B cell (primary cell): ENCODE data around the gene RAB43. TPM values are rescaled to one million over a fixed set of nuclear protein-coding genes. Genes with fewer than 3 reads are reported as not detected.

Experiments
- ATAC-seq: fragments of 200-7000 bp; cut with Tn5 transposase; one replicate; pipeline ENCODE4 v1.10.0; 2021; ENCODE audit warnings: low read depth, mild to moderate bottlenecking, moderate number of reproducible peaks, moderate library complexity
- CTCF ChIA-PET: fragments of 350-600 bp; sonication (Branson Sonifier 250); formaldehyde crosslinking; loops from one replicate; lab custom pipeline; 2021; ENCODE audit warnings: antibody characterized with exemption, inconsistent platforms; lab: Charles Lee
- POLR2A ChIA-PET: fragments of 350-600 bp; sonication (Branson Sonifier 250); formaldehyde crosslinking; loops from one replicate; lab custom pipeline; 2021; ENCODE audit warnings: antibody characterized with exemption; lab: Charles Lee
- DNase-seq: peaks from one replicate; pipeline ENCODE4 v3.0.0; 2013
- H2AFZ ChIP-seq: 2 replicates; pipeline ENCODE4 v1.6.1; 2012; ENCODE audit warnings: mild to moderate bottlenecking, low read depth, low read length; ENCODE audit not compliant: insufficient read depth, poor library complexity, severe bottlenecking
- H3K27ac ChIP-seq, 2 donors: 1 replicate in 1 of 2; 2 replicates in 1 of 2; pipeline ENCODE4 v1.5.1; 2012 to 2013; ENCODE audit warnings: low read length in 2 of 2, mild to moderate bottlenecking in 2 of 2, moderate library complexity in 1 of 2
- H3K27me3 ChIP-seq, 4 experiments: fragments of 200-600 bp in 1 of 4; sonication (generic) in 1 of 4; replicated peaks in 1 of 4; 1 replicate in 2 of 4; 2 replicates in 2 of 4; pipeline versions ENCODE4 v1.6.1 to v1.7.0; 2013 to 2016; ENCODE audit warnings: low read length in 3 of 4, mild to moderate bottlenecking in 2 of 4, mixed read lengths in 1 of 4, moderate library complexity in 1 of 4; ENCODE audit not compliant: insufficient read depth in 4 of 4, control insufficient read depth in 3 of 4; ENCODE audit errors: control extremely low read depth in 1 of 4
- H3K36me3 ChIP-seq, 2 experiments: replicated peaks in 1 of 2; 1 replicate in 1 of 2; 2 replicates in 1 of 2; pipeline versions ENCODE4 v1.6.1 to v1.7.1; 2013; ENCODE audit warnings: low read length in 1 of 2; ENCODE audit not compliant: insufficient read depth in 2 of 2, control insufficient read depth in 1 of 2; ENCODE audit errors: control extremely low read depth in 1 of 2, extremely low read depth in 1 of 2
- H3K4me1 ChIP-seq, 2 donors: fragments of 200-600 bp in 1 of 2; sonication (generic) in 1 of 2; 1 replicate in 1 of 2; 2 replicates in 1 of 2; pipeline versions ENCODE4 v1.5.1 to v1.6.1; 2013 to 2017; ENCODE audit warnings: low read length in 2 of 2; ENCODE audit not compliant: control insufficient read depth in 2 of 2, insufficient read depth in 2 of 2
- H3K4me2 ChIP-seq: replicated peaks from 2 replicates; pipeline ENCODE3; 2012; ENCODE audit warnings: mild to moderate bottlenecking, low read depth, low read length; ENCODE audit not compliant: poor library complexity, severe bottlenecking
- H3K4me3 ChIP-seq, 5 experiments: fragments of 200-600 bp in 1 of 5; sonication (generic) in 1 of 5; 1 replicate in 3 of 5; 2 replicates in 2 of 5; pipeline versions ENCODE4 v1.5.1 to v1.7.0; 2011 to 2016; ENCODE audit warnings: low read length in 4 of 5, mild to moderate bottlenecking in 4 of 5, low read depth in 2 of 5, control low read depth in 1 of 5, moderate library complexity in 1 of 5; ENCODE audit not compliant: insufficient read depth in 1 of 5; ENCODE audit errors: control extremely low read depth in 1 of 5, extremely low read depth in 1 of 5
- H3K79me2 ChIP-seq: fragments of 200-600 bp; sonication (generic); one replicate; pipeline ENCODE4 v1.6.0; 2016; ENCODE audit warnings: low read length; ENCODE audit not compliant: control insufficient read depth, insufficient read depth
- H3K9ac ChIP-seq: fragments of 200-600 bp; sonication (generic); 2 replicates; pipeline ENCODE4 v1.6.1; 2017; ENCODE audit warnings: mild to moderate bottlenecking, low read length, moderate library complexity
- H3K9me3 ChIP-seq, 3 donors: one replicate each; pipeline versions ENCODE4 v1.6.1 to v1.7.1; 2013; ENCODE audit warnings: low read length in 2 of 3; ENCODE audit not compliant: control insufficient read depth in 2 of 3, insufficient read depth in 1 of 3; ENCODE audit errors: control extremely low read depth in 1 of 3
- H4K20me1 ChIP-seq: 2 replicates; pipeline ENCODE4 v1.6.0; 2012; ENCODE audit warnings: mild to moderate bottlenecking, low read length; ENCODE audit not compliant: insufficient read depth, control insufficient read depth, poor library complexity, severe bottlenecking
- H3K27ac Mint-ChIP-seq: one replicate; pipeline ENCODE4 v1.8.0; 2021; ENCODE audit warnings: mixed read lengths
- H3K27me3 Mint-ChIP-seq: one replicate; pipeline ENCODE4 v1.8.0; 2021; ENCODE audit warnings: mixed read lengths
- H3K4me1 Mint-ChIP-seq: one replicate; pipeline ENCODE4 v1.8.0; 2021; ENCODE audit warnings: mixed read lengths
- H3K4me3 Mint-ChIP-seq: one replicate; pipeline ENCODE4 v1.8.0; 2021; ENCODE audit warnings: mixed read lengths
- H3K9me3 Mint-ChIP-seq: one replicate; pipeline ENCODE4 v1.8.0; 2022; ENCODE audit warnings: mixed read lengths; ENCODE audit not compliant: insufficient read depth
- CTCF ChIP-seq: fragments of 200-600 bp; IDR thresholded peaks from one replicate; pipeline ENCODE4 v1.8.0; 2022; ENCODE audit warnings: antibody characterized with exemption, mild to moderate bottlenecking
- EZH2 ChIP-seq: IDR thresholded peaks from 2 replicates; pipeline ENCODE4 v1.6.1; 2012; ENCODE audit warnings: borderline replicate concordance, low read depth, mild to moderate bottlenecking, moderate library complexity, low read length; ENCODE audit not compliant: insufficient read depth, poor library complexity, severe bottlenecking
- WGBS: methylation state at CpG from one replicate; pipeline ENCODE4 v1.1.5; 2013; ENCODE audit warnings: missing lambda C conversion rate; ENCODE audit not compliant: insufficient coverage; 5-methylcytosine and 5-hydroxymethylcytosine counted together
- intact Hi-C: fragments of 100-400 bp; cut with micrococcal nuclease; formaldehyde crosslinking; loops from one replicate; pipeline ENCODE4 v1.10.0; 2022
- polyA plus RNA-seq: library from polyadenylated mRNA; depleted of rRNA; stranded (reverse); fragments of >200 nt; gene quantifications from 2 replicates; pipeline ENCODE4 v1.2.3, GENCODE V29; 2012
- total RNA-seq, 2 donors: library from RNA; stranded (reverse); fragments of 120-200 nt in 1 of 2; gene quantifications; 1 replicate in 1 of 2; 2 replicates in 1 of 2; pipeline versions ENCODE4 v1.2.3 to v1.2.4, GENCODE V29; 2013 to 2022

RAB43 gene
- total and polyA plus RNA-seq, 2 donors (not counting 1 experiment from before 2014, with no cell fraction given), result 7.6 to 14.3 TPM

DNA sequence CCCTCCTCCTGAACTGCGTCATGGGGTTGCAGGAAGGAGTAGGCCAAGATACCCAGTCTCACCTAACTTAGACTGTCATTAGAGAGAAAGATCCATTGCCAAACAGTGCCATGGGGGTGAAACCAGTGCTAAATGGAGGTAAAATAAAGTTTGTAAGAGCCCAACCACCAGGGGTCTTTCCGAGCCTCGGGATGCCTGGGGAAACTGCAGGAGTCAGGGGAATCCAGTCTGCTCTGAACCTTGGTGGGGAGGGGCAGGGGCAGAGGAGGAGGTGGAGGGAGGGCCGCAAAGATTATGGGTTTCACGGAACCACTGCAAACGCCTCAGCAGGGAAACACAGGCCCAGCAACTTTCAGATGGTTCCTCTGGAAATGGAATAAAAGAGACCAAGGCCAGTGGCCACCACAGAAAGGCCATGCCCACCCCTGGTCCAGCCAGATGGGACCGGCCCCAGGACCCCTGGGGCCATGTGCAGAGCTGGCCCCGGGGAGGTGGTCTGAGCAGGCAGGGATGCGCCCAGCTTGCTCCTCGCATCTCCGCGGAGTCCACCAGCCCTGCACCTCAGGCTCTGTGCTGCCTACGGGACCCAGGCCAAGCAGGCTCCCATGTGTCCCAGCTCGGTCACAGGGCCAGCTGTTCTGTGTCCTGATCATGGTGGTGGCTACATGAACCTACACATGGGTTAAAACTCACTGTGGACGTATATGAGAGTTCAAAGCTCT is 80.9 kb downstream of the RAB43 start:
- no peak for ATAC-seq
- H3K9ac ChIP-seq, result no peak overlapping the region
- H3K4me2 ChIP-seq, result no peak overlapping the region
- intact Hi-C loops, result no loop called here
- H4K20me1 ChIP-seq, result no peaks in the 10 kb centered on the region
- no peaks in the 10 kb centered on the region for H3K36me3 ChIP-seq
- Mint-ChIP-seq H3K4me1 (peaks cover 2% of the 10 kb centered on the region), H3K9me3 (peaks cover 8% of the 10 kb centered on the region), H3K4me3 (no peak overlapping the region), H3K27ac (no peak overlapping the region), H3K27me3 (peaks cover 58% of the 10 kb centered on the region)
- no peak overlapping the region for H3K4me3 ChIP-seq
- ChIA-PET CTCF (interaction anchor here (2.4 kb wide), 1 partner anchor 13 kb away, joined by 7 read pairs; no protein-coding TSS in a partner anchor), POLR2A (no interaction called here)
- H3K27ac ChIP-seq, result no peak overlapping the region
- H3K27me3 ChIP-seq, result peaks cover 0 to 30% (median 9%) of the 10 kb centered on the region in 4 experiments
- H3K9me3 ChIP-seq, result peaks cover 0 to 19% (median 4%) of the 10 kb centered on the region in 3 donors
- no peak overlapping the region for H2AFZ ChIP-seq
- TF ChIP-seq EZH2 (no peak), CTCF (no peak)
- H3K79me2 ChIP-seq, result no peaks in the 10 kb centered on the region
- WGBS, result 97% methylated on average over 14 of the region's 15 CpGs
- DNase-seq, result no peak
- peaks cover 0 to 4% of the 10 kb centered on the region in 2 donors for H3K4me1 ChIP-seq

DNA sequence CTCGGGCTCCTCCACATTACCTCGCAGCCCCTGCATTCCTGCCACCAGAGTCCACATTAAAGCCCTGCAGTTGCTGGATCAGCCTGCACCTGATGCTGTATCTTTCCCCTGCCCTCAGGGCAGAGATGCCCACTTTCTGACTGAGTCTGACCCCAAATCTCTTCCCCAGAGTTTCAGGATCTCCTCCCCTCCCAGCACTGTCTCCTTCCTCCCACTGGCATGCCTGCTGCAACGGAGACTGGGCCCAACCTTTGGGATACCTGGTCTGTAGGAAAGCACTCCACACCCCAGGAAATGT is 81.6 kb downstream of the RAB43 start:
- Histone ChIP-seq H3K9me3 (peaks cover 0 to 14% (median 4%) of the 10 kb centered on the region in 3 donors), H3K27ac (no peak overlapping the region), H3K4me3 (no peak overlapping the region), H3K79me2 (no peaks in the 10 kb centered on the region), H3K36me3 (no peaks in the 10 kb centered on the region), H3K9ac (no peak overlapping the region), H3K4me2 (no peak overlapping the region), H2AFZ (no peak overlapping the region), H3K4me1 (no peaks in the 10 kb centered on the region), H3K27me3 (peaks cover 0 to 26% (median 7%) of the 10 kb centered on the region in 4 experiments), H4K20me1 (no peaks in the 10 kb centered on the region)
- ATAC-seq, result no peak
- Mint-ChIP-seq H3K27me3 (peaks cover 58% of the 10 kb centered on the region), H3K4me3 (no peak overlapping the region), H3K4me1 (no peaks in the 10 kb centered on the region), H3K27ac (no peak overlapping the region), H3K9me3 (peaks cover 8% of the 10 kb centered on the region)
- TF ChIP-seq CTCF (no peak), EZH2 (no peak)
- 73% methylated on average over 2 of the region's 3 CpGs for WGBS
- CTCF ChIA-PET, result interaction anchor here (2.4 kb wide), 1 partner anchor 13 kb away, joined by 7 read pairs; no protein-coding TSS in a partner anchor
- POLR2A ChIA-PET, result no interaction called here
- DNase-seq, result no peak
- intact Hi-C loops, result no loop called here
